ENCODE data around the gene CNPY4.

The CNPY4 gene

DNA sequence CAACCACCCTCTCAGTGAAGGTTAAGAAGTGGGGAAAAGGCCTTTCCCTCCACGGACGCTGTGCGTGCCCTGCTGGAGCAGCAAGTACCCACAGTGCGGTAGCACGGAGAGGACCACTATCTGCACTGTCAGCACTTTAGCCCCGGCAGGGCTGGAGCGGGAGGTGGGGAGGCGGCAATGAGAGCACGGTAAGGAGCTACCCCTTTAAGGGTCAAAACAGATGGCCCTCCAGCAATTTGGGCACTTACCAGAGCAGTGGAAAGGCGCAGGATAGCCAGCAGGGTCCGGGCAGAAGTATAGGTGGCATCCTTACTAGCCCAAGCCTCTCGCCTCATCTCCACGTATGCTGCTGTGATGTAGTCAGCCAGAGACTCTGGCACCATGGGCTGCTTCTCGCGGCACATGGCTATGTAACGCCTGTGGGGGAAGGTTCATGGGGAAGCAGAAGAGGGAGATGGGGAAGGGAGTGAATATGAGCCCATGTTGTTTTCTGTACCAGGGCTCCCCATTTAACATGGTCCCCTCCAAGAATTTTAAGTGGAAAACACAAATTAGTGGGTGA is 25.4 kb upstream of the CNPY4 start:
- Histone ChIP-seq H3K4me3 (replicated peaks; ENCODE audit: insufficient read depth, low read length) (no peak overlapping the region), H3K27ac (replicated peaks) (no peak overlapping the region), H3K27me3 (ENCODE audit: insufficient read depth, poor library complexity, severe bottlenecking) (no peaks in the 10 kb centered on the region)
- TF ChIP-seq, protein P1, sequence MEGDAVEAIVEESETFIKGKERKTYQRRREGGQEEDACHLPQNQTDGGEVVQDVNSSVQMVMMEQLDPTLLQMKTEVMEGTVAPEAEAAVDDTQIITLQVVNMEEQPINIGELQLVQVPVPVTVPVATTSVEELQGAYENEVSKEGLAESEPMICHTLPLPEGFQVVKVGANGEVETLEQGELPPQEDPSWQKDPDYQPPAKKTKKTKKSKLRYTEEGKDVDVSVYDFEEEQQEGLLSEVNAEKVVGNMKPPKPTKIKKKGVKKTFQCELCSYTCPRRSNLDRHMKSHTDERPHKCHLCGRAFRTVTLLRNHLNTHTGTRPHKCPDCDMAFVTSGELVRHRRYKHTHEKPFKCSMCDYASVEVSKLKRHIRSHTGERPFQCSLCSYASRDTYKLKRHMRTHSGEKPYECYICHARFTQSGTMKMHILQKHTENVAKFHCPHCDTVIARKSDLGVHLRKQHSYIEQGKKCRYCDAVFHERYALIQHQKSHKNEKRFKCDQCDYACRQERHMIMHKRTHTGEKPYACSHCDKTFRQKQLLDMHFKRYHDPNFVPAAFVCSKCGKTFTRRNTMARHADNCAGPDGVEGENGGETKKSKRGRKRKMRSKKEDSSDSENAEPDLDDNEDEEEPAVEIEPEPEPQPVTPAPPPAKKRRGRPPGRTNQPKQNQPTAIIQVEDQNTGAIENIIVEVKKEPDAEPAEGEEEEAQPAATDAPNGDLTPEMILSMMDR (IDR thresholded peaks at IDR 0.05; ENCODE audit: insufficient read depth, low read length) = no peak
- no peak; the same call in 1 of the 2 replicates for TF ChIP-seq POLR2AphosphoS5 (IDR thresholded peaks at IDR 0.05; ENCODE audit: low read depth)
- TF ChIP-seq GABPA (IDR thresholded peaks at IDR 0.05; ENCODE audit: low read depth) = no peak
- TF ChIP-seq SPI1 (IDR thresholded peaks at IDR 0.05; ENCODE audit: borderline replicate concordance, low read depth) = no peak
- TF ChIP-seq, protein P2, sequence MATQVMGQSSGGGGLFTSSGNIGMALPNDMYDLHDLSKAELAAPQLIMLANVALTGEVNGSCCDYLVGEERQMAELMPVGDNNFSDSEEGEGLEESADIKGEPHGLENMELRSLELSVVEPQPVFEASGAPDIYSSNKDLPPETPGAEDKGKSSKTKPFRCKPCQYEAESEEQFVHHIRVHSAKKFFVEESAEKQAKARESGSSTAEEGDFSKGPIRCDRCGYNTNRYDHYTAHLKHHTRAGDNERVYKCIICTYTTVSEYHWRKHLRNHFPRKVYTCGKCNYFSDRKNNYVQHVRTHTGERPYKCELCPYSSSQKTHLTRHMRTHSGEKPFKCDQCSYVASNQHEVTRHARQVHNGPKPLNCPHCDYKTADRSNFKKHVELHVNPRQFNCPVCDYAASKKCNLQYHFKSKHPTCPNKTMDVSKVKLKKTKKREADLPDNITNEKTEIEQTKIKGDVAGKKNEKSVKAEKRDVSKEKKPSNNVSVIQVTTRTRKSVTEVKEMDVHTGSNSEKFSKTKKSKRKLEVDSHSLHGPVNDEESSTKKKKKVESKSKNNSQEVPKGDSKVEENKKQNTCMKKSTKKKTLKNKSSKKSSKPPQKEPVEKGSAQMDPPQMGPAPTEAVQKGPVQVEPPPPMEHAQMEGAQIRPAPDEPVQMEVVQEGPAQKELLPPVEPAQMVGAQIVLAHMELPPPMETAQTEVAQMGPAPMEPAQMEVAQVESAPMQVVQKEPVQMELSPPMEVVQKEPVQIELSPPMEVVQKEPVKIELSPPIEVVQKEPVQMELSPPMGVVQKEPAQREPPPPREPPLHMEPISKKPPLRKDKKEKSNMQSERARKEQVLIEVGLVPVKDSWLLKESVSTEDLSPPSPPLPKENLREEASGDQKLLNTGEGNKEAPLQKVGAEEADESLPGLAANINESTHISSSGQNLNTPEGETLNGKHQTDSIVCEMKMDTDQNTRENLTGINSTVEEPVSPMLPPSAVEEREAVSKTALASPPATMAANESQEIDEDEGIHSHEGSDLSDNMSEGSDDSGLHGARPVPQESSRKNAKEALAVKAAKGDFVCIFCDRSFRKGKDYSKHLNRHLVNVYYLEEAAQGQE (IDR thresholded peaks at IDR 0.05; ENCODE audit: insufficient replicate concordance, low read depth) = no peak
- DNase-seq (ENCODE audit: low read depth in 1 of 2, low spot score in 1 of 2) = peak in 1 of 2 experiments; percentile 43

DNA sequence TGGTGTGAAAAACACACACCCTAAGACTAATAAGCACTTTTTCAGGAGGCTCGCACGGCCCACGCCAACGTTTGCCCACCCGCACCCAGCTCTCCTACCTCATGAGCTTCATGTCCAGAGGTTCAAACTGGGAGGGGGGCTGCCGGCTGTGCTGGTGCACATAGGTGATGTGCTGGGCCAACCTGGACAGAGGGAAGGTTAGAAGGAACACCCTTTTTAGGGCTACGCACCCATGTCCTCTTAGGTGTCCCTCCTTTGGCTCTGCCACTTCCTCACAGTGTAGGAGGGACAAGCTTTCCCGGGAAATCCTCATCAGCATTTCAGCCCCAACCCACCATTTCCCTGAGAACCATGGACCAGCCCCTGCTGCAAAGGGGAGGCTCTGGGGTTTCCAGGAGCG is 24.1 kb upstream of the CNPY4 start:
- Histone ChIP-seq H3K27me3 (ENCODE audit: insufficient read depth, poor library complexity, severe bottlenecking) (no peaks in the 10 kb centered on the region), H3K27ac (replicated peaks) (no peak overlapping the region), H3K4me3 (replicated peaks; ENCODE audit: insufficient read depth, low read length) (no peak overlapping the region)
- TF ChIP-seq POLR2AphosphoS5 (IDR thresholded peaks at IDR 0.05; ENCODE audit: low read depth) (peak; percentile 69), GABPA (IDR thresholded peaks at IDR 0.05; ENCODE audit: low read depth) (no peak), SPI1 (IDR thresholded peaks at IDR 0.05; ENCODE audit: borderline replicate concordance, low read depth) (no peak)
- peak in 1 of 2 experiments; percentile 40 for DNase-seq (ENCODE audit: low read depth in 1 of 2, low spot score in 1 of 2)

DNA sequence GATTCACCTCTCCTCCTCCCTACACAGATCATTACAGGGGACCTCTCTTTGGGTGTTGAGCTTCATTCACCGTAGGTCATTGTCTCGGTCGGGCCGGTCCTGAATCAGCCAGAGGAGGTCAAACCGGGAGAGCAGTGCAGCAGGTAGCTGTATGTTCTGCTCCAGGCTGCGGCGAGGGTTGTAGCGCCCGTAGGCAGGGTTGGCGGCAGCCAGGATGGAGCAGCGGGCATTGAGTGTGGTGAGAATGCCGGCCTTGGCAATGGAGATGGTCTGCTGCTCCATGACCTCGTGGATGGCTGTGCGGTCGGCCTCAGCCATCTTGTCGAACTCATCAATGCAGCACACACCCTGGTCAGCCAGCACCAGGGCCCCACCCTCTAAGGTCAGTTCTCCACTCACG is 23.7 kb upstream of the CNPY4 start:
- TF ChIP-seq, protein P2 (IDR thresholded peaks at IDR 0.05; ENCODE audit: insufficient replicate concordance, low read depth) = no peak
- TF ChIP-seq GABPA (IDR thresholded peaks at IDR 0.05; ENCODE audit: low read depth) (no peak), SPI1 (IDR thresholded peaks at IDR 0.05; ENCODE audit: borderline replicate concordance, low read depth) (no peak), POLR2AphosphoS5 (IDR thresholded peaks at IDR 0.05; ENCODE audit: low read depth) (no peak)
- TF ChIP-seq, protein P1 (IDR thresholded peaks at IDR 0.05; ENCODE audit: insufficient read depth, low read length) = no peak
- H3K27ac ChIP-seq (replicated peaks) = no peak overlapping the region
- DNase-seq (ENCODE audit: low read depth in 1 of 2, low spot score in 1 of 2) = no peak

DNA sequence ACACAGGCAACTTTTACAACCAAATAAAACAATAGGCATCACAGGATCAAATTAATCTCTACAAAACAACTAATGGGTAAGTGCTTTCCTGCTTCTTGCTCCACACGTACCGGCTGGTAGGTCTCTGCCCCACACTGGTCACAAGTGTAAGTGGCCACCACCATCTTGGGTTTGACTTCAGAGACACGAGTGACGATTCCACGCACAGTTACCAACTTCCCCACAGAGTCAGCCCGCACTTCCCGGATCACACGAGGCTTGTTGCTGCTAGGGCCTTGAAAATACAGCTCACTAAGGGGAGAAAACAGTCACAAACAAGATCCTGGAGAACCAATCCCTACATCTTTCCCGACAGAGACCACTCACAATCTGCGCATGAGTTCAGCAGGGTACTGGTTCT is 20.5 kb upstream of the CNPY4 start:
- H3K4me3 ChIP-seq (replicated peaks; ENCODE audit: insufficient read depth, low read length) = no peak overlapping the region

More for the DNA sequence above, 23.7 kb upstream of the CNPY4 start:
- Histone ChIP-seq H3K4me3 (replicated peaks; ENCODE audit: insufficient read depth, low read length) (no peak overlapping the region), H3K27me3 (ENCODE audit: insufficient read depth, poor library complexity, severe bottlenecking) (no peaks in the 10 kb centered on the region)

More for the DNA sequence above, 20.5 kb upstream of the CNPY4 start:
- no peak for TF ChIP-seq POLR2AphosphoS5 (IDR thresholded peaks at IDR 0.05; ENCODE audit: low read depth)
- TF ChIP-seq GABPA (IDR thresholded peaks at IDR 0.05; ENCODE audit: low read depth) = no peak
- TF ChIP-seq, protein P2 (IDR thresholded peaks at IDR 0.05; ENCODE audit: insufficient replicate concordance, low read depth) = no peak
- TF ChIP-seq SPI1 (IDR thresholded peaks at IDR 0.05; ENCODE audit: borderline replicate concordance, low read depth) = no peak
- TF ChIP-seq, protein P1 (IDR thresholded peaks at IDR 0.05; ENCODE audit: insufficient read depth, low read length) = no peak
- no peaks in the 10 kb centered on the region for H3K27me3 ChIP-seq (ENCODE audit: insufficient read depth, poor library complexity, severe bottlenecking)
- no peak for DNase-seq (ENCODE audit: low read depth in 1 of 2, low spot score in 1 of 2)
- H3K27ac ChIP-seq (replicated peaks) = no peak overlapping the region
